Measurements from ENCODE around the gene LANCL3.

Gene LANCL3

DNA sequence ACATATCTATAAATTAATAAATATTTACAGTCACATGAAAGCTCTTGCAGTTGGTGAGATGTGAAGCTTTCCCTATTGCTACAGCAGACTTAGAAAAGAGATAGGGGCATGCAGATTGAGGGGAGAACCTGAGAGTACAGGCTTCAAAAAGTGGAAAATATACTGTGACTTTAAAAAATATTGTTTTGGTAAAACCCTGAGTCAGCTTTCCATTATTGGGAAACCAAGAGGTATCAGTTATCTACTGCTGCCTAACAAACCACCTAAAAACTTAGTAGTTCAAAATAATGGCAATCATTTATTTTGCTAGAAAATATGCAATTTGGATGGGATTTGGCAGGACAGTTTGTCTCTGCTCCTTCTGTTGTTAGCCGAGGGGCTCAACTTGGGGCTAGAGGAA, 38.3 kb downstream of the LANCL3 start:
- TF ChIP-seq CREB1 (IDR thresholded peaks at IDR 0.05; ENCODE audit: low read depth): no peak
- no peak for TF ChIP-seq CEBPB (IDR thresholded peaks at IDR 0.05)
- TF ChIP-seq FOXM1 (IDR thresholded peaks at IDR 0.05; ENCODE audit: borderline replicate concordance, low read depth): no peak
- TF ChIP-seq YY1 (IDR thresholded peaks at IDR 0.05; ENCODE audit: low read depth): no peak
- TF ChIP-seq RAD21 (IDR thresholded peaks at IDR 0.05; ENCODE audit: low read depth): no peak
- TF ChIP-seq, protein P1, sequence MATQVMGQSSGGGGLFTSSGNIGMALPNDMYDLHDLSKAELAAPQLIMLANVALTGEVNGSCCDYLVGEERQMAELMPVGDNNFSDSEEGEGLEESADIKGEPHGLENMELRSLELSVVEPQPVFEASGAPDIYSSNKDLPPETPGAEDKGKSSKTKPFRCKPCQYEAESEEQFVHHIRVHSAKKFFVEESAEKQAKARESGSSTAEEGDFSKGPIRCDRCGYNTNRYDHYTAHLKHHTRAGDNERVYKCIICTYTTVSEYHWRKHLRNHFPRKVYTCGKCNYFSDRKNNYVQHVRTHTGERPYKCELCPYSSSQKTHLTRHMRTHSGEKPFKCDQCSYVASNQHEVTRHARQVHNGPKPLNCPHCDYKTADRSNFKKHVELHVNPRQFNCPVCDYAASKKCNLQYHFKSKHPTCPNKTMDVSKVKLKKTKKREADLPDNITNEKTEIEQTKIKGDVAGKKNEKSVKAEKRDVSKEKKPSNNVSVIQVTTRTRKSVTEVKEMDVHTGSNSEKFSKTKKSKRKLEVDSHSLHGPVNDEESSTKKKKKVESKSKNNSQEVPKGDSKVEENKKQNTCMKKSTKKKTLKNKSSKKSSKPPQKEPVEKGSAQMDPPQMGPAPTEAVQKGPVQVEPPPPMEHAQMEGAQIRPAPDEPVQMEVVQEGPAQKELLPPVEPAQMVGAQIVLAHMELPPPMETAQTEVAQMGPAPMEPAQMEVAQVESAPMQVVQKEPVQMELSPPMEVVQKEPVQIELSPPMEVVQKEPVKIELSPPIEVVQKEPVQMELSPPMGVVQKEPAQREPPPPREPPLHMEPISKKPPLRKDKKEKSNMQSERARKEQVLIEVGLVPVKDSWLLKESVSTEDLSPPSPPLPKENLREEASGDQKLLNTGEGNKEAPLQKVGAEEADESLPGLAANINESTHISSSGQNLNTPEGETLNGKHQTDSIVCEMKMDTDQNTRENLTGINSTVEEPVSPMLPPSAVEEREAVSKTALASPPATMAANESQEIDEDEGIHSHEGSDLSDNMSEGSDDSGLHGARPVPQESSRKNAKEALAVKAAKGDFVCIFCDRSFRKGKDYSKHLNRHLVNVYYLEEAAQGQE (IDR thresholded peaks at IDR 0.05; ENCODE audit: low read depth): no peak
- TF ChIP-seq, protein P2, sequence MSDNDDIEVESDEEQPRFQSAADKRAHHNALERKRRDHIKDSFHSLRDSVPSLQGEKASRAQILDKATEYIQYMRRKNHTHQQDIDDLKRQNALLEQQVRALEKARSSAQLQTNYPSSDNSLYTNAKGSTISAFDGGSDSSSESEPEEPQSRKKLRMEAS (IDR thresholded peaks at IDR 0.05): no peak
- no peak for TF ChIP-seq EGR1 (IDR thresholded peaks at IDR 0.05)
- TF ChIP-seq, protein P3, sequence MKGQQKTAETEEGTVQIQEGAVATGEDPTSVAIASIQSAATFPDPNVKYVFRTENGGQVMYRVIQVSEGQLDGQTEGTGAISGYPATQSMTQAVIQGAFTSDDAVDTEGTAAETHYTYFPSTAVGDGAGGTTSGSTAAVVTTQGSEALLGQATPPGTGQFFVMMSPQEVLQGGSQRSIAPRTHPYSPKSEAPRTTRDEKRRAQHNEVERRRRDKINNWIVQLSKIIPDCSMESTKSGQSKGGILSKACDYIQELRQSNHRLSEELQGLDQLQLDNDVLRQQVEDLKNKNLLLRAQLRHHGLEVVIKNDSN (IDR thresholded peaks at IDR 0.05): no peak
- TF ChIP-seq TCF12 (IDR thresholded peaks at IDR 0.05; ENCODE audit: low read depth): no peak
- TF ChIP-seq ZBTB7A (IDR thresholded peaks at IDR 0.05; ENCODE audit: low read depth): no peak
- no peak for TF ChIP-seq EP300 (IDR thresholded peaks at IDR 0.05; ENCODE audit: borderline replicate concordance)
- TF ChIP-seq NFIC (IDR thresholded peaks at IDR 0.05): no peak
- TF ChIP-seq TAF1 (IDR thresholded peaks at IDR 0.05; ENCODE audit: low read depth): no peak
- TF ChIP-seq TEAD4 (IDR thresholded peaks at IDR 0.05): no peak

GRCh38 chrX:37613933-37614332, 42.5 kb downstream of the LANCL3 start:
- TF ChIP-seq TAF1 (IDR thresholded peaks at IDR 0.05; ENCODE audit: low read depth) (no peak), EP300 (IDR thresholded peaks at IDR 0.05; ENCODE audit: borderline replicate concordance) (no peak), TCF12 (IDR thresholded peaks at IDR 0.05; ENCODE audit: low read depth) (no peak), TEAD4 (IDR thresholded peaks at IDR 0.05) (no peak), CEBPB (IDR thresholded peaks at IDR 0.05) (no peak), RAD21 (IDR thresholded peaks at IDR 0.05; ENCODE audit: low read depth) (no peak), FOXM1 (IDR thresholded peaks at IDR 0.05; ENCODE audit: borderline replicate concordance, low read depth) (no peak), ZBTB7A (IDR thresholded peaks at IDR 0.05; ENCODE audit: low read depth) (no peak), CREB1 (IDR thresholded peaks at IDR 0.05; ENCODE audit: low read depth) (no peak), EGR1 (IDR thresholded peaks at IDR 0.05) (no peak)
- TF ChIP-seq, protein P2 (IDR thresholded peaks at IDR 0.05): no peak
- TF ChIP-seq, protein P3 (IDR thresholded peaks at IDR 0.05): no peak

- no peak for TF ChIP-seq EGR1 (IDR thresholded peaks at IDR 0.05)
- TF ChIP-seq YY1 (IDR thresholded peaks at IDR 0.05; ENCODE audit: low read depth): no peak
- TF ChIP-seq, protein P2 (IDR thresholded peaks at IDR 0.05): no peak
- no peak for TF ChIP-seq TEAD4 (IDR thresholded peaks at IDR 0.05)
- TF ChIP-seq CEBPB (IDR thresholded peaks at IDR 0.05): no peak
- no peak for TF ChIP-seq TCF12 (IDR thresholded peaks at IDR 0.05; ENCODE audit: low read depth)
- no peak for TF ChIP-seq NFIC (IDR thresholded peaks at IDR 0.05)
- TF ChIP-seq, protein P3 (IDR thresholded peaks at IDR 0.05): no peak
These were observed 56.1 kb downstream of the LANCL3 start for GRCh38 chrX:37627602-37628001.

GRCh38 chrX:37638047-37638446, 66.6 kb downstream of the LANCL3 start:
- TF ChIP-seq YY1 (IDR thresholded peaks at IDR 0.05; ENCODE audit: low read depth) (no peak), CEBPB (IDR thresholded peaks at IDR 0.05) (no peak), RAD21 (IDR thresholded peaks at IDR 0.05; ENCODE audit: low read depth) (no peak), TAF1 (IDR thresholded peaks at IDR 0.05; ENCODE audit: low read depth) (no peak), ZBTB7A (IDR thresholded peaks at IDR 0.05; ENCODE audit: low read depth) (no peak), EP300 (IDR thresholded peaks at IDR 0.05; ENCODE audit: borderline replicate concordance) (no peak), NFIC (IDR thresholded peaks at IDR 0.05) (no peak), CREB1 (IDR thresholded peaks at IDR 0.05; ENCODE audit: low read depth) (no peak), TCF12 (IDR thresholded peaks at IDR 0.05; ENCODE audit: low read depth) (no peak), EGR1 (IDR thresholded peaks at IDR 0.05) (no peak), FOXM1 (IDR thresholded peaks at IDR 0.05; ENCODE audit: borderline replicate concordance, low read depth) (no peak), TEAD4 (IDR thresholded peaks at IDR 0.05) (no peak)
- TF ChIP-seq, protein P3 (IDR thresholded peaks at IDR 0.05): no peak
- TF ChIP-seq, protein P1 (IDR thresholded peaks at IDR 0.05; ENCODE audit: low read depth): no peak
- TF ChIP-seq, protein P2 (IDR thresholded peaks at IDR 0.05): no peak

All from Ishikawa (cell line).